Heart left ventricle (tissue), 16 donors: Measurements from ENCODE around the gene GALNT18. TPM values are rescaled to one million over a fixed set of nuclear protein-coding genes. Genes with fewer than 3 reads are reported as not detected.

Experiments
- ATAC-seq, 4 donors: fragments of 200-7000 bp; cut with Tn5 transposase; one replicate each; pipeline ENCODE4 v1.9.1; 2020 to 2022; ENCODE audit warnings: moderate library complexity in 4 of 4, mild to moderate bottlenecking in 3 of 4, moderate number of reproducible peaks in 1 of 4
- DNase-seq, 5 donors: peaks; one replicate each; pipeline ENCODE4 v3.0.0-alpha.2; 2020
- H3K27ac ChIP-seq, 12 donors: fragments of 200-600 bp; sonication (generic) in 4 of 12; one replicate each; pipeline versions ENCODE4 v1.5.0 to v1.8.0; 2016 to 2022; ENCODE audit warnings: mild to moderate bottlenecking in 2 of 12
- H3K27me3 ChIP-seq, 9 donors: fragments of 200-600 bp; sonication (generic) in 2 of 9; one replicate each; pipeline versions ENCODE4 v1.5.1 to v1.8.0; 2016 to 2022; ENCODE audit warnings: mild to moderate bottlenecking in 3 of 9
- H3K36me3 ChIP-seq, 9 donors: fragments of 200-600 bp; sonication (generic) in 2 of 9; one replicate each; pipeline versions ENCODE4 v1.5.0 to v1.8.0; 2018 to 2022; ENCODE audit warnings: mild to moderate bottlenecking in 2 of 9
- H3K4me1 ChIP-seq, 12 donors: fragments of 200-600 bp; sonication (generic) in 4 of 12; one replicate each; pipeline versions ENCODE4 v1.5.0 to v1.8.0; 2016 to 2022; ENCODE audit warnings: mild to moderate bottlenecking in 3 of 12
- H3K4me3 ChIP-seq, 12 donors: fragments of 200-600 bp; sonication (generic) in 4 of 12; one replicate each; pipeline versions ENCODE4 v1.5.0 to v1.8.0; 2017 to 2022; ENCODE audit warnings: mild to moderate bottlenecking in 9 of 12, moderate library complexity in 4 of 12
- H3K9me3 ChIP-seq, 12 donors: fragments of 200-600 bp; sonication (generic) in 4 of 12; one replicate each; pipeline versions ENCODE4 v1.5.0 to v1.8.0; 2016 to 2022; ENCODE audit warnings: mild to moderate bottlenecking in 1 of 12
- POLR2A ChIP-seq, 2 donors: fragments of 450-650 bp; IDR thresholded peaks; one replicate each; pipeline ENCODE4 v1.6.1; 2017; ENCODE audit warnings: antibody characterized with exemption in 2 of 2, mild to moderate bottlenecking in 2 of 2, moderate library complexity in 2 of 2
- WGBS, 4 donors: extraction: QIAGEN DNeasy Blood & Tissue Kit in 2 of 4; methylation state at CpG; one replicate each; pipeline versions ENCODE4 v1.1.5 to v1.1.7; 2013 to 2018; 5-methylcytosine and 5-hydroxymethylcytosine counted together
- intact Hi-C, 10 donors: fragments of 100-400 bp; cut with DNase I; formaldehyde crosslinking; loops; one replicate each; pipeline versions ENCODE4 v1.11.1 to v1.14.2; 2022
- polyA plus RNA-seq, 2 donors: library from polyadenylated mRNA; stranded (reverse); fragments of 200-250 nt; gene quantifications; one replicate each; pipeline ENCODE4 v1.2.3, GENCODE V29; 2013
- total RNA-seq, 9 donors: library from RNA; depleted of rRNA in 2 of 9; stranded (reverse); fragments of >200 nt in 2 of 9; fragmentation: NEBNext Ultra II Directional in 3 of 9; extraction: Animal tissue kit (Norgen Biotek cat#: 25700) in 3 of 9; gene quantifications; one replicate each; pipeline versions ENCODE4 v1.1.0 to v1.2.4, GENCODE V29; 2016 to 2023
- TF ChIP-seq, protein P1 (sequence below), 12 donors: fragments of 200-600 bp; sonication (generic) in 4 of 12; IDR thresholded peaks; one replicate each; pipeline versions ENCODE4 v1.5.0 to v1.8.0; 2018 to 2022; ENCODE audit warnings: antibody characterized with exemption in 12 of 12, mild to moderate bottlenecking in 5 of 12
- donor health status: ischemic (EF 13 %, LVEDD 7.1; RV severe dilation, severe dysfunction).
- donor health status: healthy with polysubstance abuse.
- donor health status: DM: no; HTN: yes; CAD: no.
- donor health status: DM: no; HTN: no; CAD: no.
- donor health status: ischemic (EF 25% LVEDD 6.9; RV normal size, moderate dysfunction).
- donor health status: ischemic (EF 25% LVEDD 5.7; RV mildly dilated, moderate dysfunction).
- donor health status: healthy.
- donor health status: DM: yes; HTN: yes; CAD: no.
- donor health status: ischemic (EF 35%, LVEDD 5.7; RV mildly dilated, moderate dysfunction).
- donor health status: nonischemic (EF 11% LVEDD 7.7; RV severe dilation, severe dysfunction).
- donor health status: DM: yes; HTN: yes; CAD: no.
- donor health status: PGD.
- donor health status: ischemic (EF 29% LVEDD 5.4; RV normal size, mild dysfunction).
- donor health status: nonischemic (EF 23%, LVEDD 6.1; RV moderate dilation, normal function).

The GALNT18 gene
- total and polyA plus RNA-seq, 11 donors = 9.0 to 31.8 (median 17.3) TPM

DNA sequence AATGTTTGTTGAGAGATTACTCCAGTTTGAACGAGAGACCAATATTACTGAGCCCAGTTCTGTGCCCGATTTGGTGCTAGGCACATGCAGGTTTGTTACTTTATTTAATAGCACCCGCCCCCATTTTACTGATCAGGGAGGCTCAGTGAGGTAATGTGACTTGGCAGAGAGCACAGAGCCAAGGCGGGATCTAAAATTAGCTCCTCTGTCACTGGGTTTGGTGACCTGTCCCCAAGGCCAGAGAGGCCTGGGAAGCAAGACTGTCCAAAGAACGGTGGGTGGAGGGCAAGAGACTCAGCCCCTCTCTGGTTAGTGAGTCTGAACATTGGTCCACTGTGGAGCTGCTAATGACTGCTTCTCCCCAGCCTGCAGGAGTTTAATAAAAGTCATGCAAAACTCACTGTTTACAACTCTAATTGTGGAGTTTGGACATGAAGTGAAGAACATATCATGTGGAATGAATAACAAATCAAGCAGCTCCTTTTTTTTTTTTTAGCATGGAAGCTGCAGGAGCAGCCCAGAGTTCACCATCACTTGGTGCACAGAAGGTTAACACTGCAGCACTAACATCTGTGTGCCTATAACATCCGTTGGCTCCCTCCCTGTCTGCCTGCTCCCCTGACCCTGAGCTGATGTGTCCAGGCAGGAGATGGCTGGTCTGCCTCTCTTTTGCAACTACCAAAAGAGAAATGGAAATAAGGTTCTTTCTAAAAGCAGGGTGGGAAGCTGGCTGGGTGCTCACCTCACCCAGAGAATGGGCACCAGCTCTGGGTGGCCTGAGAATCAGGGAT, 307.7 kb downstream of the GALNT18 start:
- Histone ChIP-seq H3K9me3 (no peaks in the 10 kb centered on the region), H3K27ac (peak overlapping the region in 11 of 12 donors; percentile 13 to 78 (median 63)), H3K27me3 (no peaks in the 10 kb centered on the region), H3K36me3 (peaks cover 0 to 9% (median 0%) of the 10 kb centered on the region in 9 donors), H3K4me3 (no peak overlapping the region), H3K4me1 (peaks cover 0 to 32% (median 15%) of the 10 kb centered on the region in 12 donors)
- intact Hi-C loops = no loop called here
- DNase-seq (peak in 4 of 5 donors; percentile 56 to 68 (median 60)), ATAC-seq (peak; percentile 94 to 97 (median 96))
- WGBS, 4 donors = 30 to 47% (median 37%) methylated on average over 6 of the region's 6 CpGs
- no peak for TF ChIP-seq POLR2A (IDR thresholded peaks at IDR 0.05)
- TF ChIP-seq, protein P1, sequence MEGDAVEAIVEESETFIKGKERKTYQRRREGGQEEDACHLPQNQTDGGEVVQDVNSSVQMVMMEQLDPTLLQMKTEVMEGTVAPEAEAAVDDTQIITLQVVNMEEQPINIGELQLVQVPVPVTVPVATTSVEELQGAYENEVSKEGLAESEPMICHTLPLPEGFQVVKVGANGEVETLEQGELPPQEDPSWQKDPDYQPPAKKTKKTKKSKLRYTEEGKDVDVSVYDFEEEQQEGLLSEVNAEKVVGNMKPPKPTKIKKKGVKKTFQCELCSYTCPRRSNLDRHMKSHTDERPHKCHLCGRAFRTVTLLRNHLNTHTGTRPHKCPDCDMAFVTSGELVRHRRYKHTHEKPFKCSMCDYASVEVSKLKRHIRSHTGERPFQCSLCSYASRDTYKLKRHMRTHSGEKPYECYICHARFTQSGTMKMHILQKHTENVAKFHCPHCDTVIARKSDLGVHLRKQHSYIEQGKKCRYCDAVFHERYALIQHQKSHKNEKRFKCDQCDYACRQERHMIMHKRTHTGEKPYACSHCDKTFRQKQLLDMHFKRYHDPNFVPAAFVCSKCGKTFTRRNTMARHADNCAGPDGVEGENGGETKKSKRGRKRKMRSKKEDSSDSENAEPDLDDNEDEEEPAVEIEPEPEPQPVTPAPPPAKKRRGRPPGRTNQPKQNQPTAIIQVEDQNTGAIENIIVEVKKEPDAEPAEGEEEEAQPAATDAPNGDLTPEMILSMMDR (IDR thresholded peaks at IDR 0.05) = no peak

DNA sequence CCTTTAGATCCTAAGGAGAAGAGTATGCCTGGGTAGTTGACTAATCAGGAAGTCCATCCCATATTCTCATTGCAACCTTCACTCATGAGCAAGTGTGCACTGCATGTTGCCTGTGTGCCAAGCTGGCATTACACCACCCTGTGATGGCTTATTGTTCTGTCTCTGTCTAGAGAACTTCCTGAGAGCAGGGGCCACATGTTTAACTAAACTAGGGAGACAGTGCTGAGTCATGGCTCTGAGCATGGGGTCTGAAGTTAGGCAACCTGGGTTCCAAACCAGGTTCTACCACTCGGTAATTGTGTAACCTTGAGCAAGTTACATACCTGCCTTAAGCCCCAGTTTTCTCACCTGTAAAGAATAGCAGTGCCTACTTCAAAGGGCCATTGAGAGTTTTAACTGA, 308.4 kb downstream of the GALNT18 start:
- H3K4me1 ChIP-seq = peaks cover 0 to 32% (median 15%) of the 10 kb centered on the region in 12 donors
- peak in 3 of 4 donors; percentile 33 to 51 (median 41) for ATAC-seq
- no peaks in the 10 kb centered on the region for H3K27me3 ChIP-seq
- WGBS, 4 donors = 66 to 76% (median 71%) methylated on average over 1 of the region's 1 CpG; no CpG with 5 or more reads in 1 of the 4 donors
- no peaks in the 10 kb centered on the region for H3K9me3 ChIP-seq
- H3K27ac ChIP-seq = peak overlapping the region in 11 of 12 donors; percentile 13 to 78 (median 63)
- peaks cover 0 to 8% (median 0%) of the 10 kb centered on the region in 9 donors for H3K36me3 ChIP-seq
- H3K4me3 ChIP-seq = no peak overlapping the region
- intact Hi-C loops = no loop called here
- TF ChIP-seq, protein P1 (IDR thresholded peaks at IDR 0.05) = no peak
- TF ChIP-seq POLR2A (IDR thresholded peaks at IDR 0.05) = no peak
- no peak for DNase-seq

DNA sequence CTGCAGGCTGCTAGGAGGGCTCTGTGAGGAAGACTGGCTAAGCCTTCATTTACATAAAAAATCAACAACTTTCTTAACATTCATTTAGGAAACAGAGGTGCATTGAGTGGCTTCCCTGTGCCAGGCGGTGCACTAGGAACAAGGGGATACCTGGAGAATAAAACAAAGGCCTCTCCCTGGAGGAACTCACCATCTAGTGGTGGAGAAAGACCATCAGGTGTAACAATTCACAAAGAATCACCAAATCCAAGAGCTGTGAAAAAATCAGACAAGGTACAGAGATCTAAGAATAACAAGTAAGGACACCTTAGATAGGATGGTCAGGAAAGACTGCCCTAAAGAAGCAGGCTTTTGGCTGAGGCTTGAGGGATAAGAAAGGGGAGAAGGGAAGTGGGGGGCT, 309.1 kb downstream of the GALNT18 start:
- H3K9me3 ChIP-seq = no peaks in the 10 kb centered on the region
- no peaks in the 10 kb centered on the region for H3K27me3 ChIP-seq
- H3K27ac ChIP-seq = peak overlapping the region in 1 of 12 donors; percentile 78
- ATAC-seq (no peak), DNase-seq (no peak)
- H3K4me3 ChIP-seq = no peak overlapping the region
- peaks cover 0 to 7% (median 0%) of the 10 kb centered on the region in 9 donors for H3K36me3 ChIP-seq
- TF ChIP-seq, protein P1 (IDR thresholded peaks at IDR 0.05) = no peak
- TF ChIP-seq POLR2A (IDR thresholded peaks at IDR 0.05) = no peak
- intact Hi-C loops = no loop called here
- H3K4me1 ChIP-seq = peaks cover 0 to 32% (median 15%) of the 10 kb centered on the region in 12 donors
- WGBS, 4 donors = 98 to 100% (median 100%) methylated on average over 1 of the region's 1 CpG

DNA sequence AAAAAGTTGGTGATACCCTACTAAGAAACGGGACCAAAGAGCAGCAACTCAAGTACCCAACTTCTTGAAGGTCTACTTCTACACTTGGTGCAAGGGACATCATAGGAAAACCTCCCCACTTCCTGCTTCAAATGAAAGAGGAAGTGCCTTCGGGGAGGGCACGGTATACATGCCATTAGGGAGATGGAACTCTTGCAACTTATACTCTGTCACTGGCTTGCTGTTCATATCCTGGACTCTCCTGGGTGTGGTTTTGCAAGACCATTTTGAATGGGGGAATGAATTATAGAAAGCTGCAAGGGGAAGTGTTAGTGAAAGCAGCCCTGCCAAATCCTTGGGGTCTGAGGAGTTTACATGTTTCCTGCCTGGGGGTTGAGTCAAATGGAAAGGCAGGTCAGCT, 310.6 kb downstream of the GALNT18 start:
- Histone ChIP-seq H3K27me3 (no peaks in the 10 kb centered on the region), H3K4me3 (no peak overlapping the region), H3K4me1 (peaks cover 0 to 32% (median 15%) of the 10 kb centered on the region in 12 donors), H3K36me3 (peaks cover 0 to 3% (median 0%) of the 10 kb centered on the region in 9 donors), H3K27ac (no peak overlapping the region), H3K9me3 (no peaks in the 10 kb centered on the region)
- 50 to 74% (median 68%) methylated on average over 3 of the region's 3 CpGs for WGBS, 4 donors
- intact Hi-C loops = no loop called here
- no peak for DNase-seq
- ATAC-seq = peak in 1 of 4 donors; percentile 29
- TF ChIP-seq, protein P1 (IDR thresholded peaks at IDR 0.05) = no peak
- TF ChIP-seq POLR2A (IDR thresholded peaks at IDR 0.05) = no peak
